Activated T-cell treated with anti-CD3 and anti-CD28 coated beads for 1 hour (primary cell): ENCODE results near the gene MUC5AC.
"Not testable (repeated sequence)": the region's sequence is repeated elsewhere in the genome, so short reads cannot be mapped to it uniquely, and the experiment has no call there.

Source experiments
- DNase-seq: peaks from one replicate; pipeline ENCODE4 v3.0.0-alpha.2; 2020; ENCODE audit warnings: low read depth

The MUC5AC gene

DNA sequence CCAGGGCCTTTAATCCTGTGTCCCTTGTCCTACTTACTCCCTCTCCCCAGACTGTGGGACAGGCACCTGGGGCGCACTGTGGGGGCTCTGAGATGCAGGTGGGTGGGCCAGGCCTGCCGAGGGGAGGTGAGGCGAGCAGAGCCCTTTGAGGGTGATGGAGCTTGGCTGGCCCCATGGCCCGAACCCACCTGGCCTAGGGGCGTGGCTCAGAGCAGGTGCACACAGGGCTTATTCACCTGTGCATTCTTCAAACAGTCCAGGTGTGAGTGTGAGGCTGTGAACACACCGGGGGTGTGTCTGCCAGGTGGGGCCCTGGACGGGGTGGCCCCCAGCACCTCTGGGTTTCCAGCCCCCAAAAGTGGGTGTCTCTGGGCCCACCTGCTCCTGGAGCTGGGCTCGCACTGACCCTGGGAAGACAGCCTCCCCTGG lies 9.0 kb upstream of the MUC5AC start:
- no peak for DNase-seq

DNA sequence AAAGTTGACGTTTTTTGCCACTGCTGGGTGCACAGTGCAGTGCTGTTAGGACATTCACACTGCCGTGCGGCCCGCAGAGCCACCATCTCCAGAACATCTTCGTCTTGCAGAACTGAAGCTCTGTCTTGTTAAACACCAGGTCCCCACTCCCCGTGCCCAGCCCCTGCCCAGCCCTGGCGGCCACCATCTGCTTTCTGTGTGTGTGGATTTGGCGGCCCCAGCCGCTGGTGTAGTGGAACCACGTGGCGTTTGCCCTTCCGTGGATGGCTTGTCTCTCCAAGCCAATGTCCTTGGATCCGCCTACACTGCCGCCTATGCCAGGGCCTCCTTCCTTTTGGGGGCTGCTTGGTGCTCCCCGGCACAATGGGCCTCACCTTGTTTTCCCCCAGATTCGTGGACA lies 8.2 kb upstream of the MUC5AC start:
- no peak for DNase-seq

- no peak for DNase-seq
Observed at GRCh38 chr11:1150116-1150515, 7.6 kb upstream of the MUC5AC start.

DNA sequence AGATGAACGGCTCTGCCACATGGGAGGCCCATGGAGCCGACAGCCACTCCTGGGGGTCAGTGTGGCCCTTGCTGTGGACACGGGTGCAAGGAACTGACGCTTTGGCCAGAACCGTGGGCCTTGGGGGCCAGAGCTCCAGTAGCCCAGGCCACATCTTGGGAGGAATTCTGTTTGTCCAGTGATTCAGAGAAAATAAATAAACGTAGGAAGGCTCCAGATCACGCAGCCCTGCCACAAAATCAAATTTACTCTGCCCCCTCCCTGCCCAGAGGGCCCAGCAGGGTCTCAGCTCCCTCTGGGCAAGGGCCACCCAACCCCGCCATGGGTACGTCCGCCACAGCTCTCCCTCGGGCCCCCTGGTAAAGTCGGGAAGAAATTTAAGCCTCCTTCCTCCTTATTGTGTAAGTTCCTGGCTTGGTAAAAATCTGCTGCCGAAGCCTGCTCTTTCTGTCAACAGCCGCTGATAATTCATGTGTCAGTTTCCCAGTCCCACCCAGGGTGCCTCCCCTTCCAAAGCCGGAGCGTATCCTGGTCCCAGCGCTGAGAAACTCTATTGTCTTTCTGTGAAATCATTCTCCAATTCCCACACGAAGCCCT lies 6.9 kb upstream of the MUC5AC start:
- no peak for DNase-seq

DNA sequence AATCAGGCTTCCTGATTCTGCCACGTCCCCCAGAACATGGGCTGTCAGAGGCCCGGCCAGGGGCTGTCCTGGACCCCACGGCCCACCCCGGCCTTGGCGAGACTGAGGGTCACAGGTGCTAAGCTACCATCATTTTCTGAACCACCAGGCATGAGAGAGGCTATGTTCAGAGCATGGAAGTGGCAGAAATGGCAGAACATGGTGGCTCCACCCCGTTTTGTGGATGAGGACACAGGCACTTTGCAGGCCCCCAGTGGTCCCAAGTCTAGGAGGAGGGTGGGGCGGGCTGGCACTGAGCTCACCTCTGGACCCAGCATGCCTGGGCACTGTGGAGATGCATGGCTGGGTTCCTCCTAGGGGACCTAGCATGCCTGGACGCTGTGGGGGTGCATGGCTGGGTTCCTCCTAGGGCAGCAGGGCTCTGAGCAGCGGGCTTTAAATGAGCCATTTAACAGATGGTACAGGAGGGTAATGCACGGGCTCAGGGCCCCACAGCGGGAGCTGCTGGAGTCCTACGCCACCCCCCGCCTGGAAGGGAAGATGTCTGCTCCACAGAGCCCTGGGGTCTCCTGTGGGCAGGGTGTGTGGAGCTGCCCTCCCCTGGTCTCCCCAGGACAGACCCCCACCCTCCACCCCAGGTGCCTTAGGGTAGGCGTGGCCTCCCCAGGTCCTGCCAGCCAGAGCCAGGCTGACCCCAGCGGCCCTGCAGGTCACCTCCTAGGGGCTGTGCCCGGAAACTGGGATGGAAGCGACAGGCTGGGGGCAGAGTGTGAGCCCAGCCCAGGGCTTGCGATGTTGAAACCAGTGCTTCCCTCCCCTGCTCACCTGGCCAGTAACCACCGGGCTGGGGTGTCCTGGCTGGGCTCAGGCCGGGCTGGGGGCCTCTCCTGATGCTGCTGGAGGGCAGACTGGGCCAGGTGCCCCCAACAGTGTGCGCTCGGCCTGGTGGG lies 6.1 kb upstream of the MUC5AC start:
- no peak for DNase-seq

GRCh38 chr11:1152316-1153104 lies 5.2 kb upstream of the MUC5AC start:
- no peak for DNase-seq

DNA sequence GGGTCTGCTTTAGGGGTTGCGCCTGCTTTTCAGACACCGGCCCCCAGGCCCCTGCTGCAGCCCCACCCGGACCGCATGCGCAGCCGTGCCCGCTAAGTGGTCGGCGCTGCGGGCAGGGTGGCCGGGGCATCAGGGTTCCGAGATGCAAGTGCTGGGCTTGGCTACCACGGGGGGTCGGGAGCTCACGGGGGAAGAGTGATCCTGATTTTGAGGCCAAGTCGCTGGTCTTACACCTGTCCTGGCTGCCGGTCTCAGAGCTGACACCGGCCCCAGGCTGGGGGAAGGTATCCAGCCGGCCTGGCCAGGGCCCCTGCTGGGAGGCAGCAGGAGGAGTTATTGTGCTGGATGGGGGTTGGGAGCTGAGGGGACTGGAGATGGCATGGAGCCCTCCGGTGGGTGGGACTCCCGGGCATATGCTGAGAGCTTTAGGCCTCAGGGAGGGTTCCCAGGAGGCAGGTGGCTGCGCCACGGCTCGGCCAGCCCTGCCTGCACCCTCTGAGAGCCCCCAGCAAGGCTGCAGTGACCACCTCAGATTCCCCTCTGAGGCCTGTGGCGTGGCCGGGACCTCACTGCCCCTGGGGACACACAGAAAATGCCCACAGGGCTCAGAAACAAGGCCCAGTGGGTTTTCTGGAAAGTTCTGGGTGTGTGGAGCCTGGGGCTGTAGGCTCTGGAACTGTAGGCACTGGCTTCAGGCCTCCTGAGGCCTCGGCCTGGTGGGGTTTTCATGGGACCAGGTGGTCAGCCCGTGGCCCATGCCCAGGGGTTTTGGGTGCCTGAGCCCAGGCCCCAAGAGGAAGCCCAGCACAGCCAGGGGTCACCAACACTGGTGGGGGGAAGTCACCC lies 4.4 kb upstream of the MUC5AC start:
- no peak for DNase-seq

DNA sequence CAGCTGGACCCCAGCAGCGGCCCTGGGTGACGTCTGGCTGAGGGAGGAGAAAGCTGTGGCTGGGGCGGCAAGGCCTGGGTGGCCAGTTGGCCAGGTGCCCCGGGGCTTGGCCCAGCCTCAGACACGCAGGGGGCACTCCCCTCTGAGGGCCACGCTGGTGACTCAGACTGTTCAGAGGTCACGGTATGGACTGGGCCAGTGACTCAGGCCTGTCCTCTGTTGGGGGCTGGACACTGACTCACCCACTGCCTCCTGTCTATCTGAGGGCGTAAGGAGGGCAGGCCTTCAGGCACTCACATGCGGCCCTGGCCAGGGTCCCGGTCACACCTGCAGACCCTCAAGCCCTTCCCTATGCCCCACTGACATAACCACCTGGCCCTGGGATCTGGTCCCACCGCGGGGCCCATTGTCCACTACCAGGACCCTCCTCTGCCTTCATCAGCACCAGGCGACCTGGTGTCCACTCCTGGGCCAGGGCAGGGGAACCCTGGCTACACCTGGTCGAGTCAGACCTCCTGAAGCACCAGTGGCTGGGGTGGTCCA lies 3.7 kb upstream of the MUC5AC start:
- DNase-seq: no peak

DNA sequence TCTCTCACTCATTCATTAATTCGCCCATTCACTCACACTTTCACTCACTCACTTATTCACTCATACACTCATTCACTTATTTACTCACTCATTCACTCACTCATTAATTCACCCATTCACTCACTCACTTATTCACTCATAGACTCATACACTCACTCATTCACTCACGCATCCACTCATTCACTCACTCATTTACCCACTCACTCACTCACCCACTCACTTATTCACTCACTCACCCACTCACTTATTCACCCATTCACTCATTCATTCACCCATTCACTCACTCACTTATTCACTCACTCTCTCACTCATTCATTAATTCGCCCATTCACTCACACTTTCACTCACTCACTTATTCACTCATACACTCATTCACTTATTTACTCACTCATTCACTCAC lies 3.1 kb upstream of the MUC5AC start:
- not testable (repeated sequence) for DNase-seq

GRCh38 chr11:1155274-1155693 lies 2.5 kb upstream of the MUC5AC start:
- no peak for DNase-seq

DNA sequence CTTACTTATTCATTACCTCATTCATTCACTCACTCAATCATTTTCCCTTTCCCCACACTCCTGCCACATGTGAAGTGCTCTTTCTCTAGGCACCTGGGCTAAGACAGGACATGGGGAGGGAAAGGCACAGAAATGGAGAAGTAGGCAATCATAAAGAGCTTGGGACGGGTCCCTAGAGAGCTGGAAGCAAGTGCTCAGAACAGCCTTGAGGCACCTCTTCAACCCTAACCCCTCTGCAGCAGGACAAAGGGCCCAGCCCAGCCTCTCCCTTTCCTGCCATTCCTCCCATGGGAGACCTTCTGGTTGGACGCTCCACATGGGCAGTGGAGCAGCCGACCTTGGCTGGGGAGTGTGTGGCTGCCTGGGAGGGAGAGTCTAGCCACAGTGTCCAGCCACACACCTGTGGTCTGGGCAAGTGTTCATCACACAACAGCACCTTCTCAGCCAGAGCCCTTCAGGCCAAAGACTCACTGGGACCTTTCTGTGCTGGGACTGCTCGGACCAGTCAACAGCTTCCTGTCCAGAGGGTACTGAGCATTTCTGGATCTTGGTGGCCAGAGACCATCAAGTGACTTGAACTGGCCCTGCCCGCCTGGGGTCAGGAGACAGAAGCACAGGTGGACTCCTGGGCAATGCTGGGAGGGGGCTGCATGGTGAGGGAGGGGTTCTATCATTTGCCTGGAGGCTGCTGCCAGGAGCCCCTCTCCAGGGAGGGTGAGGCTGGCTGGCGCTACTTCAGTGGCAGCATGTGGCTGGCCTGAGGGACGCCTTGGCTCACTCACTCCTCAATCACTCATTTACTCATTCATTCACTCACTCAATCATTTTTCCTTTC lies 1.0 kb upstream of the MUC5AC start:
- DNase-seq: no peak

GRCh38 chr11:1157341-1157644 lies 460 bp upstream of the MUC5AC start:
- no peak for DNase-seq

GRCh38 chr11:1158681-1159487 lies 1.1 kb downstream of the MUC5AC start:
- DNase-seq: no peak

DNA sequence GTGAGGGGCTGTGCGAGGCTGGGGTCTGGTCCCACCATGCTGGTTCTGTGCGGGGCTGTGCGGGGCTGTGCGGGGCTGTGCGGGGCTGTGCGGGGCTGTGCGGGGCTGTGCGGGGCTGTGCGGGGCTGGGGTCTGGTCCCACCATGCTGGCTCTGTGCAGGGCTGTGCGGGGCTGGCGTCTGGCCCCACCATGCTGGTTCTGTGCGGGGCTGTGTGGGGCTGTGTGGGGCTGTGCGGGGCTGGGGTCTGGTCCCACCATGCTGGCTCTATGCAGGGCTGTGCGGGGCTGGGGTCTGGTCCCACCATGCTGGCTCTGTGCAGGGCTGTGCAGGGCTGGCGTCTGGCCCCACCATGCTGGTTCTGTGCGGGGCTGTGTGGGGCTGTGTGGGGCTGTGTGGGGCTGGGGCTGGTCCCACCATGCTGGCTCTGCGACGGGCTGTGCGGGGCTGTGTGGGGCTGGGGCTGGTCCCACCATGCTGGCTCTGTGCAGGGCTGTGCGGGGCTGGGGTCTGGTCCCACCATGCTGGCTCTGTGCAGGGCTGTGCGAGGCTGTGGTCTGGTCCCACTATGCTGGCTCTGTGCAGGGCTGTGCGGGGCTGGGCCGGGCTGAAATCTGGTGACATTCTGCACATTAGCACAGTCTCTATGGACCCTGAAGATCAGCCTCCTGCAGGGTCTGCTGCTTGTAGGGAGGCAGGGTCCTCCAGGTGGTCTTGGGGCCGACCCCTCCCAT lies 1.9 kb downstream of the MUC5AC start:
- DNase-seq: not testable (repeated sequence)

- no peak for DNase-seq
Observed at GRCh38 chr11:1160231-1161101, 2.7 kb downstream of the MUC5AC start.

GRCh38 chr11:1161410-1162137 lies 3.8 kb downstream of the MUC5AC start:
- no peak for DNase-seq

- DNase-seq: no peak
Observed at GRCh38 chr11:1162138-1162475, 4.4 kb downstream of the MUC5AC start.
